AG04450 (cell line): Measurements from ENCODE around the gene SLC12A7. TPM values are rescaled to one million over a fixed set of nuclear protein-coding genes. Genes with fewer than 3 reads are reported as not detected.
"Not testable (repeated sequence)": the region's sequence is repeated elsewhere in the genome, so short reads cannot be mapped to it uniquely, and the experiment has no call there.

Experiments
- CTCF ChIA-PET: fragments of 300-600, 350-600 bp; formaldehyde crosslinking; extraction: SDS; loops from one replicate; lab custom pipeline; 2022; ENCODE audit warnings: antibody characterized with exemption, inconsistent platforms; lab: Charles Lee
- POLR2A ChIA-PET: fragments of 350-600 bp; formaldehyde crosslinking; extraction: SDS; loops from one replicate; lab custom pipeline; 2021; ENCODE audit warnings: antibody characterized with exemption, inconsistent platforms; lab: Yijun Ruan, JAX
- DNase-seq: peaks from one replicate; pipeline ENCODE4 v3.0.0-alpha.2; 2011; ENCODE audit warnings: low read depth, low spot score
- H3K27ac ChIP-seq: one replicate; pipeline ENCODE4 v1.5.1; 2012; ENCODE audit warnings: low read depth, low read length, control low read depth
- H3K27me3 ChIP-seq: one replicate; pipeline ENCODE4 v1.6.0; 2012; ENCODE audit warnings: low read length; ENCODE audit not compliant: control insufficient read depth, insufficient read depth
- H3K4me3 ChIP-seq: 2 replicates; pipeline ENCODE4 v1.5.1; 2011; ENCODE audit warnings: mild to moderate bottlenecking, low read depth, low read length, control low read depth
- H3K9me3 ChIP-seq: 2 replicates; pipeline ENCODE4 v1.5.1; 2012; ENCODE audit warnings: low read length; ENCODE audit not compliant: control insufficient read depth, insufficient read depth
- CTCF ChIP-seq: IDR thresholded peaks from 2 replicates; pipeline ENCODE4 v1.5.1; 2011; ENCODE audit warnings: low read depth, low read length, control low read depth, inconsistent platforms
- polyA plus RNA-seq: library from polyadenylated mRNA; depleted of rRNA; stranded (reverse); fragments of >200 nt; gene quantifications from 2 replicates; pipeline ENCODE4 v1.2.3, GENCODE V29; 2011

Gene SLC12A7
- polyA plus RNA-seq, 1 experiment, result 0.56 TPM

- CTCF ChIA-PET, result no interaction called here
Observed at GRCh38 chr5:1158647-1159340, 46.9 kb upstream of the SLC12A7 start.

GRCh38 chr5:1157461-1157986, 45.7 kb upstream of the SLC12A7 start:
- H3K27ac ChIP-seq, CTCF ChIA-PET, POLR2A ChIA-PET, H3K4me3 ChIP-seq, DNase-seq: not testable (repeated sequence)
- Histone ChIP-seq H3K9me3 (peaks cover 14% of the 10 kb centered on the region), H3K27me3 (peaks cover 18% of the 10 kb centered on the region)

More at GRCh38 chr5:1158647-1159340, 46.9 kb upstream of the SLC12A7 start:
- DNase-seq, result no peak
- H3K4me3 ChIP-seq, result no peak overlapping the region
- POLR2A ChIA-PET, result interaction anchor here (0.6 kb wide), 1 partner anchor 1729 kb away, joined by 4 read pairs; no protein-coding TSS in a partner anchor
- no peak overlapping the region for H3K27ac ChIP-seq
- peaks cover 14% of the 10 kb centered on the region for H3K9me3 ChIP-seq
- TF ChIP-seq CTCF, result no peak
- H3K27me3 ChIP-seq, result peaks cover 15% of the 10 kb centered on the region

- no peak overlapping the region for H3K4me3 ChIP-seq
- TF ChIP-seq CTCF, result no peak
- no peak for DNase-seq
- H3K27ac ChIP-seq, result no peak overlapping the region
- H3K27me3 ChIP-seq, result peaks cover 18% of the 10 kb centered on the region
- ChIA-PET CTCF (no interaction called here), POLR2A (no interaction called here)
- H3K9me3 ChIP-seq, result peaks cover 14% of the 10 kb centered on the region
Observed at GRCh38 chr5:1156754-1157460, 45.0 kb upstream of the SLC12A7 start.

GRCh38 chr5:1156033-1156753, 44.3 kb upstream of the SLC12A7 start:
- TF ChIP-seq CTCF, result no peak
- Histone ChIP-seq H3K9me3 (peaks cover 14% of the 10 kb centered on the region), H3K27ac (no peak overlapping the region), H3K4me3 (no peak overlapping the region), H3K27me3 (peaks cover 18% of the 10 kb centered on the region)
- no peak for DNase-seq
- POLR2A ChIA-PET, result no interaction called here
- CTCF ChIA-PET, result no interaction called here

- Histone ChIP-seq H3K27me3 (peaks cover 18% of the 10 kb centered on the region), H3K4me3 (no peak overlapping the region), H3K27ac (no peak overlapping the region), H3K9me3 (peaks cover 11% of the 10 kb centered on the region)
- CTCF ChIA-PET, result interaction anchor here (0.8 kb wide), 1 partner anchor 13 kb away, joined by 3 read pairs; no protein-coding TSS in a partner anchor
- no peak for TF ChIP-seq CTCF
- POLR2A ChIA-PET, result no interaction called here
- DNase-seq, result no peak
Observed at GRCh38 chr5:1155191-1156032, 43.5 kb upstream of the SLC12A7 start.
